GM12873 (cell line): ENCODE data around the gene NHEJ1.

Experiments used
- TF ChIP-seq, protein P1 (sequence below): IDR thresholded peaks from 2 replicates; pipeline ENCODE4 v1.5.1; 2012; ENCODE audit warnings: low read depth, mild to moderate bottlenecking, moderate library complexity, low read length, control low read depth; ENCODE audit not compliant: insufficient read depth; ENCODE audit errors: missing control alignments

Gene NHEJ1

DNA sequence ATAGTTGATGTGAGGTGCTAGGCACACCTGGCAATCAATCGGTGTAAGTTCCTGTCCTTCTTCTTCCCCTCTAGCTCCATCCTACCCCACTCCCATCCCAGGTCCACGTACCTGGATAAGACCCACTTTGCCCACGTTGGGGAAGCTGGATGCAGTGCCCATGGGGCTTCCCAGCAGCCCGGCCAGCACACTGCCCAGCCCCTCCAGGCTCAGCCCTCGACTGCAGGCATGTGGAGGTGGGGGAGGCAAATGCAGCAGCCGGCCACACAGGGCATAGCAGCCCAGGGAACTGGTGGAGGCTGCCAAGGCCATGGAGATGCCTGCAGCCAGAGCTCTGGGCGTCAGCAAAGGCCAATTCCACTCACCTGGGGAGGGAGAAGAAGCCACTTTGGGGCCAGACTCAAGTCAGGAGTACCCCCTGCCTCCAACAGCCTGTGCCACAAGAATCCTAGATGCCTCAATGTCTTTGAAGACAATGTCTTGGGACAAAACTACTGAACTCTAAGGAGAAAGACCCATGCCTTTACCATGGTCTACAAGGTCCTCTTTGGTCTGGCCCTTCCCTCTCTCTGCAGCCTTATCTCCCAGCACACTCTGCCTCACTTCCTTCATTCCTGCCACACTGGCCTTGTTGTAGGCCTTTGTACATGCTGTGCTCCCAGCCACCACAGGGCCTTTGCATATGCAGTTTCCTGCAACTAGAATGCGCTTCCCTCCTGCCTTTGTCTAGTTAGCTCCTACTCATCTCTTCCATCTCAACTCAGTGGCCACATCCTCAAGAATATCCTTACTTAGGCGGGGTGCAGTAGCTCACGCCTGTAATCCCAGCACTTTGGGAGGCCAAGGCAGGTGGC is 4.7 kb upstream of the NHEJ1 start:
- TF ChIP-seq, protein P1, sequence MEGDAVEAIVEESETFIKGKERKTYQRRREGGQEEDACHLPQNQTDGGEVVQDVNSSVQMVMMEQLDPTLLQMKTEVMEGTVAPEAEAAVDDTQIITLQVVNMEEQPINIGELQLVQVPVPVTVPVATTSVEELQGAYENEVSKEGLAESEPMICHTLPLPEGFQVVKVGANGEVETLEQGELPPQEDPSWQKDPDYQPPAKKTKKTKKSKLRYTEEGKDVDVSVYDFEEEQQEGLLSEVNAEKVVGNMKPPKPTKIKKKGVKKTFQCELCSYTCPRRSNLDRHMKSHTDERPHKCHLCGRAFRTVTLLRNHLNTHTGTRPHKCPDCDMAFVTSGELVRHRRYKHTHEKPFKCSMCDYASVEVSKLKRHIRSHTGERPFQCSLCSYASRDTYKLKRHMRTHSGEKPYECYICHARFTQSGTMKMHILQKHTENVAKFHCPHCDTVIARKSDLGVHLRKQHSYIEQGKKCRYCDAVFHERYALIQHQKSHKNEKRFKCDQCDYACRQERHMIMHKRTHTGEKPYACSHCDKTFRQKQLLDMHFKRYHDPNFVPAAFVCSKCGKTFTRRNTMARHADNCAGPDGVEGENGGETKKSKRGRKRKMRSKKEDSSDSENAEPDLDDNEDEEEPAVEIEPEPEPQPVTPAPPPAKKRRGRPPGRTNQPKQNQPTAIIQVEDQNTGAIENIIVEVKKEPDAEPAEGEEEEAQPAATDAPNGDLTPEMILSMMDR = no peak

DNA sequence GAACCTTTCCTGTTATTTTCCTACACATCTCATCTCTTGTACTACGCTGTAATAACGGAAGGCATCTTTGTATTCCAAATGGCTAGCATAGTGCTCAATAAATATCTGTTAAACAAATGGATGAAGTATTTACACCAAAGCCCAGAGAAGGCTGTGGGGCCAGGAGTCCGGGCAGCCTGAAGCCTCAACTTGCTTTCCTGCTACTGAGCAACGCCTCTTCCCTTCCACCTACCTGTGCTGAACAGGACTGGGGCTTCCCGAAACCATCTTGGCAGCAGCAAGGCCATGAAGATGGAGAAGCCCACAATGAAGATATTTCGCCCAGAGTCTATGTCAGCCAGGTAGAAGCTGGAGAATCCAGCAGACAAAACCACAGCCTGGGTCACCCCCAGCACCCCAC is 2.5 kb upstream of the NHEJ1 start:
- TF ChIP-seq, protein P1 = no peak

DNA sequence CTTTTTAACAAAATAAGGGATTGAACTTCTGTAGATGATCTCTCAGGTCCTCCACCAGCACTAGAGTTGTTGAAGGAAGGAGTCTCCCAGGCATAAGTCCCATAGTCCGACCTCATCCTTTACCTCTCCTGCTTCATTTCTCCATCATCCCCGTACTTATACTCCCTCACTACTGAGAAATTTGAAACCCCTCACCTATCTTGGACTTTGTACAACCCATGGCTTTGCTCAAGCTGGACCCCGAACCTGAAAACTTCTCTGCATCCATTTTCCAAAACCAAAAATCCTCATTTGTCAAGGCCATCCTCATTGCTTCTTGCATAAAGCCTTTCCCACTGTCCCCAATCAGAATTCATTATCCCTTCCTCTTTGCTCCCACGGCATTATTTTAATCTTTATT is 482 bp upstream of the NHEJ1 start:
- TF ChIP-seq, protein P1 = no peak

DNA sequence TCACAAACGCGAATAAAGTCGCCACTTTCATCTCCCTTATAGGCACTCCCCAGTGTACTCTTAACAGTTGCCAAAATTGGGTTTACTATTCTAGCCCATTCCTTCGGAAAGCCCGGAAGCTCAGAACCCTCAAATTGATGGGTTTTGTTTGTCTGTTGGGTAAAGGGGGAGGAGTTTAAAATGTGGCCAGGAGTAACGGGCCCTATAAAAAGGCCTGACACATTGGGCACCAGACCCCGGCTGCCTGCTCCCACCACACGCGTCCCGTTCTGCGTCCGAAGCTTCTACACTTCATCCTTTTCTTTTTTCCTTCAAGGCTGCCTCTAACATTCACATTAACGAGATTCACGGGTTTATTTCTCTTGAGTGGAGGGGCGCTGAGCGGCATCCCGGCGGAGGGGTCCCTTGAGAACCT is 837 bp downstream of the NHEJ1 start:
- TF ChIP-seq, protein P1 = no peak

DNA sequence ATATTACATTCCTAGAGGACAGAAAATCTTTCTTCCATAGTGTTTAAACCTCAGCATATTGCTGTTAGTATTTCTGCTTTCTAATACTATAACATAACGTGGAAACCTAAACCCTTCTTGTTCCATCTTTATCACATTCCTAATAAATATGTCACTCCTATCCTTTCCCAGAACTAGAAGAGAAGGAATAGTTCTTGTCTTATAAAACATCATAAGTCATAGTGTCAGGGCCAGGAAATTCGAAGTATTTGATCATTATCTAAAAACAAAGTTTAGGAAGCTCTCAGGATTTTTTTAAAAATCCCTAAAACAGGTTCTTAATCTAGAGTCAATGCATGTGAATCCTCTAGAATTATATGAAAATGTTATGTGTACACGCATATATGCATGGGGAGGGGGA is 2.0 kb downstream of the NHEJ1 start:
- TF ChIP-seq, protein P1 = no peak

DNA sequence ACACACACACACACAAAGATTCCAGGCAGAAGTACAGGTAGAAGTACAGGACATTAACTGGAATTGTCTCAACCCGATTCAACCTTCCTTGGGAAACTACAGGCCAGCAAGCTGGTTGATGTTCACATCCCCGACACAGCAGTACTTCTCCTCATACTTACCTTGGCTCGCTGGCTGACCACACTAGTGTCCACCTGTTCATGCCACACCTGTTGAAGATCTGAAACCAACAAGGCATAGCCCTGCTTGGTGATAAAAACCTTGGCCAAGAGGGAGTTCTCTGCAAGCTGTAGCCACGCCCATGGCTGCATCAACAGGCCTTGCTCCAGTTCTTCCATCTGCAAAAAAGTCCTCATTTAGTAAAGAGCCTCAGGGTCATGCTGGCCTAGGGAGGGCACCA is 2.6 kb downstream of the NHEJ1 start:
- TF ChIP-seq, protein P1 = no peak

DNA sequence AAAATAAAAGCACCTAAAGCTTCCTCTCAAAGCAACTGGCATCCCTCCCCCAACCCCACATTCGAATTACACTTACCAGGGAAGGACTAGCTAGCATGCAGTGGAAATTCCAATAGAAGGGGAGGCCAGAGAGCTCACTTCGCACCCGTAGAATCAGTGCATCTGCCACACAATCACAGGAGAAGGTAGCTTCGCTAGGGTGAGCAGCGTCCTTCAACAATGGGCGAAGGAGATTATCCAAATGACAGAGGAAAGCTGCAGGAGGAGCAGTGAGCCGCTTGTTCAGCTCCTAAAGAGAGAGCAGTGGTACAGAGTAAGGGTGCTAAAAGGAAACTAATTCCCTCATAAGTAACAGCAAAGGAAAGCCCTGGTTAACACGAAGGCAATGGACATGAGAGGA is 3.2 kb downstream of the NHEJ1 start:
- TF ChIP-seq, protein P1 = no peak
